Glomerular visceral epithelial cell (primary cell): ENCODE data around the gene SLC15A2.
"Not testable (repeated sequence)": the region's sequence is repeated elsewhere in the genome, so short reads cannot be mapped to it uniquely, and the experiment has no call there.

ENCODE experiments used
- DNase-seq: peaks from one replicate; pipeline ENCODE4 v3.0.0-alpha.2; 2016; ENCODE audit errors: extremely low spot score

SLC15A2 gene

GRCh38 chr3:121894301-121894990 lies at the start of gene SLC15A2:
SLC15A2 (plus strand) TSS chr3:121894401; CDS start chr3:121894477, 76 bp downstream.
- no peak for DNase-seq

DNA sequence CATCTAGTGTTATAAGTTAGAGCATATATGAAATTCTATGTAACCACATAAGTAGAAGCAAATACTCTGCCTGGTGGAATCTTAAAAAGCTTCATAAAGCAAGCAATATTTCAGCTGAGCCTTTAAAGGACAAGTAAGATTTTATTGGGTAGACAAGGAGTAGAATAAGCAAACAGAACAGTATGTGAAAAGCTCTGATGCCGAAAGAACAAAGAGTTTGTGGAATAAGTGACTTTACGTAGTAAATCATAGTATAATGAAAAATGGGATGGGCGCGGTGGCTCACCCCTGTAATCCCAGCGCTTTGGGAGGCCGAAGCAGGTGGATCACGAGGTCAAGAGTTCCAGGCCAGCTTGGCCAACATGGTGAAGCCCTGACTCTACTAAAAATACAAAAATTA lies 49.3 kb upstream of the SLC15A2 start:
- DNase-seq: no peak

- DNase-seq: no peak
Observed at GRCh38 chr3:121852256-121852655, 41.9 kb upstream of the SLC15A2 start.

GRCh38 chr3:121855555-121855954 lies 38.6 kb upstream of the SLC15A2 start:
- no peak for DNase-seq

- not testable (repeated sequence) for DNase-seq
Observed at GRCh38 chr3:121857778-121858177, 36.4 kb upstream of the SLC15A2 start.

GRCh38 chr3:121863247-121863646 lies 31.0 kb upstream of the SLC15A2 start:
- DNase-seq: not testable (repeated sequence)

DNA sequence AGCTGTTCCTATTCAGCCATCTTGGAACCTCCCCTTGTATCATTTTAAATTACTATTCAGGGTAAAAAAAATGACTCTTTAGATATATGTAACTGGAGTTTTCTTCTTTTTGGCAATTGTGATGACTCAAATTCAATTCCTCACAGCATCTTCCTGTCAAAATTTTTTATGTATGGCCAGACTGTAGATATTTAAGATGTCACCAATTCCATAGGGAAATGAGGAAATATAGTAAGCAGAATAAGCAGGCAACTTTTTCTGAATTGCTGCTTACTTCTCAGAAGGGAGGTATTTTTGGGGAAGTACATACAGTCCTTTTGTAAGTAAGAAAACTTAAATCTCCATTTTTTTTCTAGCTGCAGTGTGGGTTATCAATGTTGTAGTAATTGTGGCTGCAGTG lies 30.4 kb upstream of the SLC15A2 start:
- DNase-seq: no peak

- DNase-seq: no peak
Observed at GRCh38 chr3:121869736-121870135, 24.5 kb upstream of the SLC15A2 start.

- no peak for DNase-seq
Observed at GRCh38 chr3:121870717-121871116, 23.5 kb upstream of the SLC15A2 start.

- no peak for DNase-seq
Observed at GRCh38 chr3:121871430-121871829, 22.8 kb upstream of the SLC15A2 start.

- no peak for DNase-seq
Observed at GRCh38 chr3:121878411-121878810, 15.8 kb upstream of the SLC15A2 start.

DNA sequence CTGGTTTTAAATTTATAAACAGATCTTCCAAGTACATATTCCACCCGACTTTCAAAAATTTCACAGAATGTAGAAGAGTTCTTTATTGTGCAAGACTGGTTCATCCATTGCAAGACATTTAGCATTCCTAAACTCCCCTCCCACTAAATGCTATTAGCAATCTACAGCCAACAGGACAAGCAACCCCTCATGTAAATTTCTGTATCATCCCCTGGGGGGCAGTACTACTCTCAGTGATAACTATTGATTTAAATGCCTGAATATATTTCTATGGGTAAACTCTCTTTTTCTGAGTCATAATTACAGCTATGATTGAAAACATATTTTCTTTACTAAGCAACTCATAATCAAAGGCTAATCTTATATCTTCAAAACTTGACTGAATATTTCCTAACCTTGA lies 10.7 kb upstream of the SLC15A2 start:
- DNase-seq: peak; percentile 7

- no peak for DNase-seq
Observed at GRCh38 chr3:121885386-121885785, 8.8 kb upstream of the SLC15A2 start.

DNA sequence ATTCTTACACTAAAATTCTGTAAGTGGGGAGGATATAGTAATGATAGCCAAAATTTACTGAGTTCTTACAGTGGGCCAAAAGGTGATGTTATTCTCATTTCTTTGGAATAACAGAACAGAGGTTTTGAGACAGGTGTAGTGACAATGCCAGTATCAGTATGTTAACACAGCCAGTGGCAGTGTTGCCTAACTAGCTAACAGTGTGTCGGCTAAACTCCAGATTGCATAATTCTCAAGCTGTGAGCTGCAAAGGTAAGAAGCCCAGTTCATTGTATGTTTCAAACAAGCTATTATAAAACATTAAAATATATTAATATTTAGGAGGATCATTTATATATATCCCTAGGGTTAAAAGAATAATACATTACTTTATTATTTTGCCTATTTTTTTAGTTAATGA lies 920 bp downstream of the SLC15A2 start:
- no peak for DNase-seq

GRCh38 chr3:121895736-121896135 lies 1.5 kb downstream of the SLC15A2 start:
- DNase-seq: no peak

DNA sequence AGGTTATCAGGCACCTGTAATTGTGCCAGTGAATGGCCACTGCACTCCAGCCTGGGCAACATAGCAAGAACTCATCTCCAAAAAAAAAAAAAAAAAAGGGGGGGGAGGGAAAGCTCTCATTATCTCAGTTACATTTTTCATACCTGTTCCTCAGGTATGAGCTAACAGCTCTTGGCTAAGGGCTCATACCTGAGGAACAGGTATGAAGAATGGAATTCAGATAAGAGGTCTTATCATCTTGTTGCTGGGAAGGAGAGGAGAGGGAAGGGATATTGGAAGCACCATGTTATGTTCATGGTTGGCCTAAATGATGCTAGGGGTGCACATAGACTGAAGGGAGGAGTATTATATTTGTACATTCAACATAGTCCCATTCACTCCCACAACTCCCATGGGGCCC lies 2.6 kb downstream of the SLC15A2 start:
- no peak for DNase-seq

DNA sequence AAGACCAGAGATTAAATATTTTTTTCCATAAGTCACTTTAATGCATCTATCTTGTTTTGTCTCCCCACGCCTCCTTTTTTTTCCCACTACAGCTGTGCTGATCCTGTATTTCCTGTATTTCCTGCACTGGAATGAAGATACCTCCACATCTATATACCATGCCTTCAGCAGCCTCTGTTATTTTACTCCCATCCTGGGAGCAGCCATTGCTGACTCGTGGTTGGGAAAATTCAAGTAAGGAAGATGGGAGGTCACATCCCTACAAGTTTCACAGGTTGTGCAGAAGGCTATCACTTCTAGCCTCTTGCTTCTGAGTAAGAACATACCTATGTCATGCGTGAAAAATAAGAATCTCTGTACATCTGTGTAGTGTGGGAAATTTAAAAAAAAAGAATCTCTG lies 3.1 kb downstream of the SLC15A2 start:
- no peak for DNase-seq

DNA sequence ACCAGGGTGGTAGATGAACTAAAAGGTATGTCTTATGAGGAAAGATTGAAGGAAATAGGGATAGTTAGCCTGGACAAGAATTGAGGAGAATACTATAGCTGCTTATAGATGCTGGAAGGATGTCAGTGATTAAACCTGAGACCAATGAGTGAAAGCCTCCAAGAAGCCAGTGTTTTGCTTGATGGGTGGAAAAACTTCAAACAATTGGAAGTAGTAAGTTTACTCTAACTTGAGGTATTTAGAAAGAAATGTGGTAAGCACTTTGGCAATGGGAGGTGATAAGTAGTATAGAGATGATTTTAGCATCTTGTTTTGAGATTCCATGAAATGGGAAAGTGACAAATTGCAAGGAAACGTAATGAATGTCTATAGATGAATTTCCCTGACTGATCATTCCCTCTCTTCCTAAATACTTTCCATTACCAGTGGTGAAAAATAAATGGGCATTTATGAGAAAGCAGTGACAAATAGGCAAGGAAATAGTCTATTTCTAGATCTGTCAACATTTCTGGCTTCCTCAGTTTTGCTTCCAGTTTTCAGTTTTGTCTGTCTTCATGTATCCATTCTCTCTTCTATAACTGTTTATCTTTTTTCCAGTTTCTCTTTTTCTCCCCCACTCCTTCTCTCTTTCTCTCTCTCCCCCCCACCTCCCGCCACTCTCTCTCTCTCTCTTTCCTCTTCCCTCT lies 19.2 kb downstream of the SLC15A2 start:
- no peak for DNase-seq

- DNase-seq: no peak
Observed at GRCh38 chr3:121914081-121914998, 20.1 kb downstream of the SLC15A2 start.

- DNase-seq: no peak
Observed at GRCh38 chr3:121916189-121916588, 22.0 kb downstream of the SLC15A2 start.

GRCh38 chr3:121918779-121919483 lies 24.7 kb downstream of the SLC15A2 start:
- DNase-seq: no peak

- DNase-seq: no peak
Observed at GRCh38 chr3:121924734-121925133, 30.5 kb downstream of the SLC15A2 start.
